Tibial nerve (tissue), 4 donors: Measurements from ENCODE around the gene FOXI1.

Experiments
- CTCF ChIP-seq, 5 experiments: fragments of 200-600 bp in 3 of 5; fragments of 450-650 bp in 2 of 5; sonication (generic) in 3 of 5; IDR thresholded peaks; one replicate each; pipeline ENCODE4 v1.5.1; 2016 to 2019; ENCODE audit warnings: antibody characterized with exemption in 5 of 5, mild to moderate bottlenecking in 3 of 5, moderate library complexity in 2 of 5
- EP300 ChIP-seq, 2 donors: sonication (generic); formaldehyde crosslinking; IDR thresholded peaks; one replicate each; pipeline ENCODE4 v1.6.1; 2017; ENCODE audit warnings: antibody characterized with exemption in 2 of 2, mild to moderate bottlenecking in 1 of 2
- POLR2A ChIP-seq, 2 donors: fragments of 450-650 bp; IDR thresholded peaks; one replicate each; pipeline ENCODE4 v1.6.1; 2017; ENCODE audit warnings: antibody characterized with exemption in 2 of 2, mild to moderate bottlenecking in 2 of 2, moderate library complexity in 2 of 2

GRCh38 chr5:170078458-170078857 lies 27.2 kb upstream of the FOXI1 start:
- TF ChIP-seq CTCF (IDR thresholded peaks at IDR 0.05) (no peak), POLR2A (IDR thresholded peaks at IDR 0.05) (no peak), EP300 (IDR thresholded peaks at IDR 0.05) (no peak)
